HG03108 (cell line): Measurements from ENCODE around the gene IFI30.

Source experiments
- ATAC-seq: cut with Tn5 transposase; IDR thresholded peaks from one replicate; pipeline ENCODE4 v1.9.1; 2021; ENCODE audit warnings: moderate library complexity; ENCODE audit not compliant: unreplicated experiment

IFI30 gene

GRCh38 chr19:18170714-18171255 lies 2.8 kb upstream of the IFI30 start:
- peak; percentile 22 for ATAC-seq

GRCh38 chr19:18171605-18172327 lies 1.8 kb upstream of the IFI30 start:
- ATAC-seq = no peak

GRCh38 chr19:18172331-18173053 lies 1.1 kb upstream of the IFI30 start:
- no peak for ATAC-seq

- no peak for ATAC-seq
Measured at GRCh38 chr19:18173054-18173571, 500 bp upstream of the IFI30 start.

- no peak for ATAC-seq
Measured at GRCh38 chr19:18174983-18175382, 1.4 kb downstream of the IFI30 start.

GRCh38 chr19:18176367-18177310 lies 3.0 kb downstream of the IFI30 start:
- ATAC-seq = no peak

GRCh38 chr19:18179957-18180356 lies 6.3 kb downstream of the IFI30 start:
- ATAC-seq = no peak

- no peak for ATAC-seq
Measured at GRCh38 chr19:18183529-18183928, 9.9 kb downstream of the IFI30 start.

- ATAC-seq = no peak
Measured at GRCh38 chr19:18185538-18185937, 11.9 kb downstream of the IFI30 start.

- ATAC-seq = no peak
Measured at GRCh38 chr19:18190278-18190677, 16.7 kb downstream of the IFI30 start.

GRCh38 chr19:18191640-18192062 lies 18.0 kb downstream of the IFI30 start:
- no peak for ATAC-seq

- peak; percentile 81 for ATAC-seq
Measured at GRCh38 chr19:18192673-18193387, 19.2 kb downstream of the IFI30 start, which contains the start of gene MPV17L2. Gene MPV17L2 (plus strand): TSS chr19:18193218. CDS start chr19:18193282, 64 bp downstream.

- no peak for ATAC-seq
Measured at GRCh38 chr19:18193388-18194180, 20.0 kb downstream of the IFI30 start.

- ATAC-seq = no peak
Measured at GRCh38 chr19:18194181-18194530, 20.5 kb downstream of the IFI30 start.

- ATAC-seq = no peak
Measured at GRCh38 chr19:18194554-18195238, 21.1 kb downstream of the IFI30 start.

- no peak for ATAC-seq
Measured at GRCh38 chr19:18196511-18196845, 22.9 kb downstream of the IFI30 start.

GRCh38 chr19:18197306-18197705 lies 23.7 kb downstream of the IFI30 start:
- no peak for ATAC-seq

GRCh38 chr19:18197941-18198340 lies 24.3 kb downstream of the IFI30 start:
- no peak for ATAC-seq

- ATAC-seq = no peak
Measured at GRCh38 chr19:18198374-18198773, 24.8 kb downstream of the IFI30 start.
